Choroid plexus epithelial cell (primary cell): ENCODE measurements around the gene SYP.

ENCODE experiments used
- DNase-seq: peaks from one replicate; pipeline ENCODE4 v3.0.0-alpha.2; 2010; ENCODE audit warnings: low read depth
- H3K4me3 ChIP-seq: 2 replicates; pipeline ENCODE4 v1.5.1; 2011; ENCODE audit warnings: low read depth, mild to moderate bottlenecking, control low read depth, low read length, moderate library complexity
- CTCF ChIP-seq: conservative IDR thresholded peaks from 2 replicates; pipeline ENCODE4 v1.5.1; 2011; ENCODE audit warnings: low read depth, mild to moderate bottlenecking, control low read depth, inconsistent platforms, low read length, moderate library complexity

Gene SYP

GRCh38 chrX:49163555-49164419, 36.2 kb downstream of the SYP start:
- peak; percentile 34 for TF ChIP-seq CTCF
- peak; percentile 85 for DNase-seq
- H3K4me3 ChIP-seq: peak overlapping the region; percentile 57

GRCh38 chrX:49162620-49163019, 37.4 kb downstream of the SYP start, which contains the start of gene MAGIX:
Gene MAGIX (plus strand): TSS chrX:49162758. CDS start chrX:49162890, 132 bp downstream.
- DNase-seq: no peak
- TF ChIP-seq CTCF: no peak
- peak within 1 kb of the TSS; percentile 57 for H3K4me3 ChIP-seq

- H3K4me3 ChIP-seq: no peak overlapping the region
- no peak for TF ChIP-seq CTCF
Observed at GRCh38 chrX:49161632-49162031, 38.4 kb downstream of the SYP start.

GRCh38 chrX:49160908-49161307, 39.1 kb downstream of the SYP start:
- no peak for DNase-seq
- no peak for TF ChIP-seq CTCF
- H3K4me3 ChIP-seq: no peak overlapping the region

More at GRCh38 chrX:49161632-49162031, 38.4 kb downstream of the SYP start:
- no peak for DNase-seq

- no peak for DNase-seq
- no peak overlapping the region for H3K4me3 ChIP-seq
- TF ChIP-seq CTCF: no peak
Observed at GRCh38 chrX:49157194-49157593, 42.8 kb downstream of the SYP start.

GRCh38 chrX:49155900-49156837, 43.8 kb downstream of the SYP start:
- TF ChIP-seq CTCF: peak; percentile 45
- DNase-seq: peak; percentile 94
- peak overlapping the region; percentile 55 for H3K4me3 ChIP-seq
